SKM-1 treated with dmso at 0.1 percent for 144 hours (cell line): ENCODE results near the gene PRSS53.

Experiments used
- DNase-seq: peaks from one replicate; lab custom pipeline; 2025; ENCODE audit not compliant: unreplicated experiment; lab: John Stamatoyannopoulos, UW

The PRSS53 gene

GRCh38 chr16:31079342-31079944, 9.3 kb downstream of the PRSS53 start:
- no peak for DNase-seq

GRCh38 chr16:31078597-31079341, 10.0 kb downstream of the PRSS53 start:
- no peak for DNase-seq

- no peak for DNase-seq
Measured at GRCh38 chr16:31077592-31078396, 10.9 kb downstream of the PRSS53 start.

- no peak for DNase-seq
Measured at GRCh38 chr16:31077024-31077423, 11.7 kb downstream of the PRSS53 start.

- no peak for DNase-seq
Measured at GRCh38 chr16:31076319-31076718, 12.4 kb downstream of the PRSS53 start.

DNA sequence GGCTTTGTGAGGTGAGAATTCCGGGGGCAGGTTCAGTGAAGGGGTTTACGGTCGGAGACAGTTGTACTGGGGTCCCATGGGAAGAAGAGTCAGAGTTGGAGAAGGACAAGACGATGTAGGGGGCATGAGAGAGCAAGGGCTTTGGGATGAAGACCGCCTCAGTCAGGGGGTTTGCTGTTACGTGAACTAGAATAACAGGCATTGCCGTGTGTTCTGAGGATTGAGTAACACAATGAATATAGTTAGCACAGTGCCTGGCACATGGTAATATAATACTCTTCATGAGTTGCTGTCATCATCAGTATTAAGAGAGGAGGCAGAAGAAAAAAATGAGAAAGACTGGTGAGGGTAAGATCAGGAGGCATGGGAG, 13.9 kb downstream of the PRSS53 start:
- DNase-seq = no peak

- DNase-seq = peak; percentile 99
Measured at GRCh38 chr16:31073970-31074813, 14.6 kb downstream of the PRSS53 start, which contains the start of the genes ZNF646 and ZNF668. Gene ZNF646, plus strand, starts transcription at chr16:31074422. Its CDS starts 1,903 bp downstream, at chr16:31076325. Gene ZNF668, minus strand, starts transcription at chr16:31074240. Its CDS starts 9,781 bp downstream, at chr16:31064459.

- peak; percentile 77 for DNase-seq
Measured at GRCh38 chr16:31073142-31073969, 15.4 kb downstream of the PRSS53 start.

- no peak for DNase-seq
Measured at GRCh38 chr16:31072540-31073141, 16.1 kb downstream of the PRSS53 start.

- no peak for DNase-seq
Measured at GRCh38 chr16:31071861-31072260, 16.9 kb downstream of the PRSS53 start.

- DNase-seq = no peak
Measured at GRCh38 chr16:31067342-31067741, 21.4 kb downstream of the PRSS53 start.

- no peak for DNase-seq
Measured at GRCh38 chr16:31064882-31065461, 23.8 kb downstream of the PRSS53 start.

GRCh38 chr16:31063843-31064611, 24.7 kb downstream of the PRSS53 start:
- DNase-seq = no peak

DNA sequence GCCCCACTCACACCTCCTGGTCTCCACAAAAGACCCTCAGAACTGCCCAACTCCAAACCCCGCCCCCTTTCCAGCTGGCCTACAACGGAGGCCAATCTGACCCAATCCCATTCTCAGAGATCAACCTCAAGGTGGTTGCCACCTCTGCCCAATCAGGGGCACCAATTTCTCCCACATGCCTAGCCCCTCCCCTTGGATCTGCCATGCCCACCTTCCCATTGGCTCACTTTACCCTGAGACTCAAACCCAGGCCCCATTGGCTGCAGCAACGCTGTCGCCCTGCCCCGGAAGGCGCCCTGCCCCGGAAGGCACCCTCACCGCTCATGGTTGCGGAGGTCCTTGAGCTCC, 25.3 kb downstream of the PRSS53 start:
- DNase-seq = no peak

DNA sequence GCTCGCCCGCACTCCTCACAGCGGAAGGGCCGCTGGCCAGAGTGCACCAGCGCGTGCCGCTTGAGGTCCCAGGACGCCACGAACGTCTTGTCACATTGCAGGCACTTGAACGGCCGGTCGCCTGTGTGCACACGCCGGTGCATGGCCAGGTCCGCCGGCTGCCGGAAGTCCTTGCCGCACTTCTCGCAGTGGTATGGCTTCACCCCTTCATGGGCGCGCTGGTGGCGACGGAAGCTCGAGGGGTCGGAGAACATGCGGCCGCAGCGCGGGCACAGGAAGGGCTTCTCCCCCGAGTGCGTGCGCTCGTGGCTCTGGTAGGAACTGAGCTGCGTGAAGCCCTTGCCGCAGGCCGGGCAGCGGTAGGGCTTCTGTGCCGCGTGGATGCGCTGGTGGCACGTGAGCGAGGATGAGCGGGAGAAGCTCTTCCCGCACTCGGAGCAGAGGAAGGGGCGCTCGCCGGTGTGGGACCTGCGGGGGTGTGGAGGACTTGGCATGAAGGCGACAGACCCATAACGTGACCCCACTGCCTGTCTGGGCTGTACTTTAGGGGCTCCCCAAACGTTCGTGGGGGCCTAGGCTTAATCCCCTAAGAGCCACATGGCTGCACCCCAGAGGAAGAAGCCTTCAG, 26.8 kb downstream of the PRSS53 start:
- DNase-seq = no peak

- DNase-seq = no peak
Measured at GRCh38 chr16:31061126-31061812, 27.5 kb downstream of the PRSS53 start.

- DNase-seq = no peak
Measured at GRCh38 chr16:31055613-31056012, 33.1 kb downstream of the PRSS53 start.

DNA sequence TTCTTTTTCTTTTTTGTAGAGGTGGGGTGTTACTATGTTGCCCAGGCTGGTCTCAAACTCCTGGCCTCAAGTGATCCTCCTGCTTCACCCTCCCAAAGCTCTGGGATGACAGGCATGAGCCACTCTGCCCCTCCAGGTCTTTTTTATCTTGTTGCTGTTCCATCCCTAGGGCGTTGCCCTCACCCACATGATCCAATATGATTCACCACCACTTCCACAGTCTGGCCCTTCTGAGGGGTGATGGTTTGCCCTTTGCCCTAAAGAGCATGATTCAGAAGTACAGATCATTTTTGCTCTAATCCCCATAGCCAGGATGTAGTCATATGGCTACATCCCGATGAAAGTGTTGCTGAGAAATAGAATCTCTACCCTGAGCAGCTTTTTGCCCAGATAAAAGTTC, 36.6 kb downstream of the PRSS53 start:
- no peak for DNase-seq
